OCI-LY1 (cell line): ENCODE results near the gene ANKFN1.

ENCODE experiments used
- H2AFZ ChIP-seq: fragments of 200-600 bp; sonication (generic), shearing (Covaris generic); 2 replicates; pipeline ENCODE4 v1.6.0; 2014; ENCODE audit warnings: antibody characterized with exemption, mild to moderate bottlenecking, low read length
- H3F3A ChIP-seq: fragments of 200-600 bp; sonication (generic), shearing (Covaris generic); 2 replicates; pipeline ENCODE4 v1.6.0; 2014; ENCODE audit warnings: mild to moderate bottlenecking, antibody characterized with exemption, low read length, moderate library complexity; ENCODE audit not compliant: insufficient read depth
- H3K27ac ChIP-seq: fragments of 200-600 bp; sonication (generic); 2 replicates; pipeline ENCODE4 v1.5.1; 2014; ENCODE audit warnings: low read length, mixed run types, mild to moderate bottlenecking, low read depth; ENCODE audit not compliant: poor library complexity, severe bottlenecking
- H3K27me3 ChIP-seq: fragments of 200-600 bp; sonication (generic); 2 replicates; pipeline ENCODE4 v1.6.0; 2014; ENCODE audit warnings: antibody characterized with exemption, mild to moderate bottlenecking, low read length, moderate library complexity; ENCODE audit not compliant: insufficient read depth
- H3K36me3 ChIP-seq: fragments of 200-600 bp; sonication (generic); 2 replicates; pipeline ENCODE4 v1.6.1; 2014; ENCODE audit warnings: mild to moderate bottlenecking, antibody characterized with exemption, low read length, moderate library complexity, mixed read lengths; ENCODE audit not compliant: insufficient read depth
- H3K4me1 ChIP-seq: fragments of 200-600 bp; sonication (generic); 2 replicates; pipeline ENCODE4 v1.5.1; 2014; ENCODE audit warnings: mild to moderate bottlenecking, low read length, moderate library complexity; ENCODE audit not compliant: insufficient read depth, severe bottlenecking
- H3K4me2 ChIP-seq: fragments of 200-600 bp; sonication (generic), shearing (Covaris generic); 2 replicates; pipeline ENCODE4 v1.6.1; 2014; ENCODE audit warnings: low read length
- H3K4me3 ChIP-seq: fragments of 200-600 bp; sonication (generic); 2 replicates; pipeline ENCODE4 v1.5.1; 2014; ENCODE audit warnings: low read length, low read depth, mild to moderate bottlenecking, mixed read lengths; ENCODE audit not compliant: poor library complexity, severe bottlenecking
- H3K79me2 ChIP-seq: fragments of 200-600 bp; shearing (Covaris generic); 2 replicates; pipeline ENCODE4 v1.6.1; 2016; ENCODE audit warnings: mixed run types, low read length, mixed read lengths; ENCODE audit not compliant: insufficient read depth
- H3K9ac ChIP-seq: fragments of 200-600 bp; sonication (generic), shearing (Covaris generic); 2 replicates; pipeline ENCODE4 v1.6.1; 2014; ENCODE audit warnings: mild to moderate bottlenecking, low read length, mixed read lengths
- H3K9me2 ChIP-seq: fragments of 200-600 bp; sonication (generic), shearing (Covaris generic); 2 replicates; pipeline ENCODE4 v1.6.1; 2014; ENCODE audit warnings: low read depth, mild to moderate bottlenecking, low read length, mixed read lengths
- H3K9me3 ChIP-seq: fragments of 200-600 bp; shearing (Covaris generic); 2 replicates; pipeline ENCODE4 v1.6.1; 2014; ENCODE audit warnings: low read length, mixed read lengths
- H4K20me1 ChIP-seq: fragments of 200-600 bp; sonication (generic), shearing (Covaris generic); 2 replicates; pipeline ENCODE4 v1.6.0; 2016; ENCODE audit warnings: mild to moderate bottlenecking, low read length; ENCODE audit not compliant: insufficient read depth
- CTCF ChIP-seq: fragments of 200-600 bp; sonication (generic), shearing (Covaris generic); IDR thresholded peaks from 2 replicates; pipeline ENCODE4 v1.5.1; 2017; ENCODE audit warnings: mild to moderate bottlenecking, antibody characterized with exemption, low read length, moderate library complexity, mixed read lengths
- EZH2 ChIP-seq: fragments of 200-600 bp; sonication (generic), shearing (Covaris generic); IDR thresholded peaks from 2 replicates; pipeline ENCODE4 v1.8.0; 2017; ENCODE audit warnings: borderline replicate concordance, mixed run types, mild to moderate bottlenecking, antibody characterized with exemption, low read length, moderate library complexity, mixed read lengths

The ANKFN1 gene

DNA sequence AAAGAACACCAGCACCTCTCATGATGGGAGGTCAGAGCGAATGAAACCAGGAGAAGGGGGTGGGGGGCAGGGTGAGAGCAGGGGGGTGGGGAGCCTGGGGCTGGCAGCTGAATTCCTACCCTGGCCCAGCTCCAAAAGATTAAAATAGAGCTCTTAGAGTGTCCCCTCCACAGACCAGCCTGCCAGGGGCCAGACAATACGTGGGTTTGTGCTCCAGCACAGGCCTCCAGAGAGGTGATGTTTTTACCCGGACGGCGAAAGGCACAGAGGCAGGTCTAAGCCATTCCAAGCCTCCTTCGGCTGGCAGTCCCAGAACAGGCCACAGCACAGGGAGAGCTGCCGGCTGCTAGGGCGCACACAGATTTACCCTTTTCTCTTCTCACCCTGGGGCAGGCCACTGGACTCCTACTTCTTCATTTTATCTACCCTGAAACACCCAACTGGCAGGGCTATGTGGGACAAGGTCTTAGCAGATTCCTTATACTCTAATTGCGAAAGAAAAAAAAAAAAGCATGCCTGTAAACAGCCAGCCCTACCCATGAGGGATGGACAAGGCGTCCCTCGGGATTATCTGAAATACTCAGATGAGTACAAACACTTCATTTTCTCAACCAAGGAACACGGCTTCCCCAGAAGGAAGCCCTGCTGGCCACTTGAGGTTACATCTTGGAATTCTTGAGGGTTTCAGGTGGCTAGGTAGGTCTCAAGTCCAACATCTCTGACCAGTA, 368.3 kb downstream of the ANKFN1 start:
- no peaks in the 10 kb centered on the region for H3K36me3 ChIP-seq
- H3K4me1 ChIP-seq: no peaks in the 10 kb centered on the region
- H4K20me1 ChIP-seq: no peaks in the 10 kb centered on the region
- H3K27ac ChIP-seq: no peak overlapping the region
- H3F3A ChIP-seq: no peaks in the 10 kb centered on the region
- no peaks in the 10 kb centered on the region for H3K27me3 ChIP-seq
- H3K9me2 ChIP-seq: no peaks in the 10 kb centered on the region
- TF ChIP-seq EZH2 (no peak), CTCF (no peak)
- H3K4me3 ChIP-seq: no peak overlapping the region
- H3K4me2 ChIP-seq: no peak overlapping the region
- no peaks in the 10 kb centered on the region; the same call in 1 of the 2 replicates for H3K9me3 ChIP-seq
- no peak overlapping the region for H3K9ac ChIP-seq
- no peaks in the 10 kb centered on the region for H3K79me2 ChIP-seq
- no peak overlapping the region for H2AFZ ChIP-seq

DNA sequence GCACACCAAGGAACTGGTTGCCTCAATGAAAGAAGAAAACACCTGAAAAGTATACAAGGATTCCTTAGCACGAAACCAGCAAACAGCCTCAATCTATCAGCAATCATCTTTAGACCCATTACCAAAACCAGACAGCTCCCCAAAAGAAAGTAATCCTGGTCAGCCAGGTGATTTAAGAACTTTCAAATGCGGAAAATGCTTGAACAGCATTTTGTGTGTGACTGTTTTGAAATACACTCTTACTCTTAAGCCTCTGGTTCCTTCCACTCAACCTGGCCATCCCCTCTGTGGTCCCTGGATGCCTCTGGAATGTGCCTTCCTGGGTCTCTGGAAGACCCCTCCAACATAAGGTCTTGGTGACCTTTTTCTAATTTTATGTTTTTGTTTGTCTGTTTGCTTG, 369.8 kb downstream of the ANKFN1 start:
- TF ChIP-seq EZH2 (no peak), CTCF (no peak)
- H2AFZ ChIP-seq: no peak overlapping the region
- H3K4me2 ChIP-seq: no peak overlapping the region
- no peaks in the 10 kb centered on the region for H3K27me3 ChIP-seq
- no peaks in the 10 kb centered on the region for H3K9me3 ChIP-seq
- no peak overlapping the region for H3K9ac ChIP-seq
- H3F3A ChIP-seq: no peaks in the 10 kb centered on the region
- no peaks in the 10 kb centered on the region for H3K4me1 ChIP-seq
- H3K36me3 ChIP-seq: no peaks in the 10 kb centered on the region
- H4K20me1 ChIP-seq: no peaks in the 10 kb centered on the region
- H3K79me2 ChIP-seq: no peaks in the 10 kb centered on the region
- no peak overlapping the region for H3K4me3 ChIP-seq
- H3K27ac ChIP-seq: no peak overlapping the region
- H3K9me2 ChIP-seq: no peaks in the 10 kb centered on the region

DNA sequence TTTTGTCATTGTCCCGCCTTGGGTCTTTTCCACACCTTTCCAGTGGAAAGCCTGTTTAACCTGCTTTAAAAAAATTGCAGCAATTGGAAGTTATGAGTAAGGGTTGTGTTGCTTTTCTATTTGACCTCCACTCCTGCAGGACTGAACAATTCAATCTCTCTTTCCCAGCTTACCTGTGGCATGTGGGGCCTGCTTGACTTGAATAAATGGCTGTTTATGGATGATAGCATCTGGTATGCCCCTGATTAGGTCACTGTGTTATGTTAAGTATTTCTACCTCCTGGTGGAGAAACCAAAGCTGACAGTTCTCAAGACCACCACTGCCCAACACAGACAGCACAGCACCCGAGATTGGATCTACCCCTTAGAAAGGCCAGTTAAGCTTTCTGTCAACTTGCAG, 375.4 kb downstream of the ANKFN1 start:
- Histone ChIP-seq H2AFZ (no peak overlapping the region), H3F3A (no peaks in the 10 kb centered on the region), H3K4me2 (no peak overlapping the region)

More for the DNA sequence above, 375.4 kb downstream of the ANKFN1 start:
- Histone ChIP-seq H3K4me1 (no peaks in the 10 kb centered on the region), H3K36me3 (no peaks in the 10 kb centered on the region), H3K27ac (no peak overlapping the region), H3K27me3 (no peaks in the 10 kb centered on the region), H3K4me3 (no peak overlapping the region), H3K9me3 (no peaks in the 10 kb centered on the region), H3K9me2 (no peaks in the 10 kb centered on the region), H3K9ac (no peak overlapping the region), H4K20me1 (no peaks in the 10 kb centered on the region), H3K79me2 (no peaks in the 10 kb centered on the region)
- TF ChIP-seq CTCF (no peak), EZH2 (no peak)
